K562 (cell line): ENCODE measurements around the gene CD69. TPM values are rescaled to one million over a fixed set of nuclear protein-coding genes. Genes with fewer than 3 reads are reported as not detected.

Source experiments
- CREB5 ChIP-seq: fragments of 250-450 bp; sonication (Bioruptor Pico); IDR thresholded peaks from 2 replicates; pipeline ENCODE4 v1.5.0; 2020; ENCODE audit warnings: mild to moderate bottlenecking
- E2F5 ChIP-seq: sonication (generic); formaldehyde crosslinking; IDR thresholded peaks from 2 replicates; pipeline ENCODE4 v1.8.0; 2022; ENCODE audit warnings: mild to moderate bottlenecking, missing genetic modification reagents
- ESRRA ChIP-seq: fragments of 450-650 bp; IDR thresholded peaks from 2 replicates; pipeline ENCODE4 v1.6.1; 2014; ENCODE audit warnings: low read depth, mild to moderate bottlenecking, moderate library complexity, borderline replicate concordance
- FOXJ2 ChIP-seq: fragments of 200-800 bp; sonication (Bioruptor generic); IDR thresholded peaks from 2 replicates; pipeline ENCODE4 v1.6.1; 2016; ENCODE audit warnings: missing genetic modification characterization, missing compliant biosample characterization
- GABPB1 ChIP-seq: sonication (generic); formaldehyde crosslinking; IDR thresholded peaks from 2 replicates; pipeline ENCODE4 v1.8.0; 2022; ENCODE audit warnings: mild to moderate bottlenecking, missing genetic modification reagents
- HDAC1 ChIP-seq, 2 experiments: fragments of 450-650 bp; IDR thresholded peaks; 2 replicates each; pipeline ENCODE4 v1.6.1; 2016 to 2017; ENCODE audit warnings: inconsistent platforms in 1 of 2, mild to moderate bottlenecking in 1 of 2, moderate library complexity in 1 of 2
- IFI16 ChIP-seq: fragments of 250-450 bp; sonication (Bioruptor Pico); IDR thresholded peaks from 2 replicates; pipeline ENCODE4 v2.1.2; 2022; ENCODE audit warnings: mild to moderate bottlenecking, inconsistent platforms
- MAFK ChIP-seq: IDR thresholded peaks from 2 replicates; pipeline ENCODE4 v1.6.1; 2011; ENCODE audit warnings: low read length, improper control_type of control experiment
- MEF2A ChIP-seq: IDR thresholded peaks from 2 replicates; pipeline ENCODE4 v1.6.1; 2011; ENCODE audit warnings: low read depth, mild to moderate bottlenecking, low read length, moderate library complexity; ENCODE audit not compliant: control insufficient read depth
- PHF8 ChIP-seq: fragments of 200-600 bp; sonication (generic); IDR thresholded peaks from 2 replicates; pipeline ENCODE4 v1.6.1; 2012; ENCODE audit warnings: mixed run types, mild to moderate bottlenecking, inconsistent platforms, low read length, moderate library complexity, borderline replicate concordance
- RBM34 ChIP-seq: fragments of 200-400 bp; formaldehyde crosslinking; IDR thresholded peaks from 2 replicates; pipeline ENCODE4 v1.6.1; 2018; ENCODE audit warnings: low read length, borderline replicate concordance; ENCODE audit not compliant: insufficient read depth
- SNRNP70 ChIP-seq: fragments of 200-400 bp; formaldehyde crosslinking; optimal IDR thresholded peaks from 2 replicates; pipeline ENCODE3; 2017; ENCODE audit warnings: low read depth, low read length
- THAP12 ChIP-seq: fragments of 250-450 bp; sonication (Bioruptor Pico); IDR thresholded peaks from 2 replicates; pipeline ENCODE4 v1.9.0; 2021; ENCODE audit warnings: mild to moderate bottlenecking, inconsistent platforms
- TRIM24 ChIP-seq, 2 experiments: fragments of 450-650 bp; IDR thresholded peaks; 2 replicates each; pipeline ENCODE4 v1.6.1; 2016
- U2AF2 ChIP-seq: fragments of 200-400 bp; formaldehyde crosslinking; optimal IDR thresholded peaks from 2 replicates; pipeline ENCODE3; 2017; ENCODE audit warnings: low read depth, mild to moderate bottlenecking, low read length
- ZBTB1 ChIP-seq: sonication (generic); formaldehyde crosslinking; IDR thresholded peaks from 2 replicates; pipeline ENCODE4 v1.8.1; 2023; ENCODE audit warnings: missing genetic modification reagents, low read depth, mild to moderate bottlenecking, borderline replicate concordance
- ZFX ChIP-seq: sonication (generic); formaldehyde crosslinking; IDR thresholded peaks from 2 replicates; pipeline ENCODE4 v1.8.0; 2022; ENCODE audit warnings: mild to moderate bottlenecking, missing genetic modification reagents, moderate library complexity
- ZNF398 ChIP-seq: fragments of 250-450 bp; sonication (Bioruptor Pico); IDR thresholded peaks from 2 replicates; pipeline ENCODE4 v1.8.0; 2021; ENCODE audit warnings: moderate library complexity, mild to moderate bottlenecking, inconsistent platforms
- polyA plus RNA-seq, 8 experiments: library from polyadenylated mRNA; depleted of rRNA in 4 of 8; stranded (reverse) in 5 of 8; unstranded in 3 of 8; fragments of >200 nt; fragmentation: Nextera tagmentation in 2 of 8; fragmentation: Illumina TruSeq in 1 of 8; extraction: Ambion mirVana in 2 of 8; extraction: Trizol in 1 of 8; gene quantifications; 2 replicates each; pipeline versions ENCODE4 v1.2.1 to v1.2.3, GENCODE V29; 2011 to 2014; ENCODE audit warnings: inconsistent platforms in 1 of 8, missing spikeins in 1 of 8
- total RNA-seq, 7 experiments: library from RNA; depleted of rRNA in 6 of 7; stranded (reverse); fragments of >200 nt in 6 of 7; fragmentation: Illumina TruSeq in 2 of 7; extraction: Trizol in 2 of 7; gene quantifications; 2 replicates each; pipeline versions ENCODE4 v1.2.1 to v1.2.3, GENCODE V29; 2011 to 2021; ENCODE audit warnings: low replicate concordance in 1 of 7

Gene CD69
- total and polyA plus RNA-seq, 9 of the 15 experiments (the other 6 are each of a cell fraction or from before 2014, with no cell fraction given): 11.7 to 243 (median 54.4) TPM

GRCh38 chr12:9751204-9752144, 9.2 kb downstream of the CD69 start (continued):
- TF ChIP-seq CREB5 (CRISPR knock-in tag): no peak
- 0 out of 2 replicates have a peak, but pooled peaks have one; percentile 8 for TF ChIP-seq GABPB1
- TF ChIP-seq ZNF398 (CRISPR knock-in tag): no peak
- no peak for TF ChIP-seq RBM34
- no peak for TF ChIP-seq FOXJ2
- TF ChIP-seq HDAC1 (IDR thresholded peaks at IDR 0.05): no peak; a peak in 1 of 4 replicates
- no peak for TF ChIP-seq PHF8
- no peak for TF ChIP-seq ESRRA
- TF ChIP-seq TRIM24 (IDR thresholded peaks at IDR 0.05): peak; percentile 59 to 83
- no peak; the same call in 1 of the 2 replicates for TF ChIP-seq E2F5 (CRISPR knock-in tag)
- TF ChIP-seq SNRNP70: no peak
- no peak for TF ChIP-seq ZBTB1 (CRISPR knock-in tag)
- no peak for TF ChIP-seq THAP12 (CRISPR knock-in tag)
- TF ChIP-seq MAFK: no peak
- no peak for TF ChIP-seq ZFX (CRISPR knock-in tag)
- no peak for TF ChIP-seq MEF2A
- TF ChIP-seq U2AF2: no peak
- no peak for TF ChIP-seq IFI16 (CRISPR knock-in tag)
